Smooth muscle cell (in vitro differentiated cells): Measurements from ENCODE around the gene AGA. TPM values are rescaled to one million over a fixed set of nuclear protein-coding genes. Genes with fewer than 3 reads are reported as not detected.

Source experiments
- DNase-seq: peaks from one replicate; lab custom pipeline; 2025; ENCODE audit not compliant: unreplicated experiment; lab: John Stamatoyannopoulos, UW
- H2AFZ ChIP-seq: fragments of 200-600 bp; sonication (generic); 2 replicates; pipeline ENCODE4 v1.6.0; 2016; ENCODE audit warnings: antibody characterized with exemption, low read depth, mild to moderate bottlenecking
- H3F3A ChIP-seq: fragments of 200-600 bp; sonication (generic); 2 replicates; pipeline ENCODE4 v1.6.0; 2017; ENCODE audit warnings: antibody characterized with exemption, low read depth
- H3K27ac ChIP-seq: fragments of 200-600 bp; sonication (generic); 2 replicates; pipeline ENCODE4 v1.5.1; 2016; ENCODE audit warnings: low read depth, mild to moderate bottlenecking
- H3K27me3 ChIP-seq: fragments of 200-600 bp; sonication (generic); 2 replicates; pipeline ENCODE4 v1.6.1; 2016; ENCODE audit warnings: low read depth, mild to moderate bottlenecking
- H3K36me3 ChIP-seq: fragments of 200-600 bp; sonication (generic); 2 replicates; pipeline ENCODE4 v1.5.1; 2016; ENCODE audit warnings: low read depth
- H3K4me1 ChIP-seq: fragments of 200-600 bp; sonication (generic); 2 replicates; pipeline ENCODE4 v1.5.1; 2016; ENCODE audit warnings: low read depth
- H3K4me2 ChIP-seq: fragments of 200-600 bp; sonication (generic); 2 replicates; pipeline ENCODE4 v1.6.0; 2016; ENCODE audit warnings: mild to moderate bottlenecking
- H3K4me3 ChIP-seq: fragments of 200-600 bp; sonication (generic); 2 replicates; pipeline ENCODE4 v1.5.1; 2016; ENCODE audit warnings: mild to moderate bottlenecking
- H3K79me2 ChIP-seq: fragments of 200-600 bp; sonication (generic); 2 replicates; pipeline ENCODE4 v1.6.0; 2016; ENCODE audit warnings: low read depth, mild to moderate bottlenecking
- H3K9ac ChIP-seq: fragments of 200-600 bp; sonication (generic); 2 replicates; pipeline ENCODE4 v1.6.0; 2016; ENCODE audit warnings: low read depth
- H3K9me3 ChIP-seq: fragments of 200-600 bp; sonication (generic); replicated peaks from 2 replicates; pipeline ENCODE4 v1.5.1; 2016; ENCODE audit warnings: low read depth
- H4K20me1 ChIP-seq: fragments of 200-600 bp; sonication (generic); 2 replicates; pipeline ENCODE4 v1.6.0; 2016; ENCODE audit warnings: low read depth
- CTCF ChIP-seq: fragments of 200-600 bp; sonication (generic); IDR thresholded peaks from 2 replicates; pipeline ENCODE4 v1.5.1; 2017; ENCODE audit warnings: borderline replicate concordance, mild to moderate bottlenecking, antibody characterized with exemption; ENCODE audit not compliant: insufficient read depth, poor library complexity, severe bottlenecking
- WGBS: methylation state at CpG from one replicate; pipeline ENCODE4 v1.1.7; 2016; ENCODE audit warnings: low lambda C conversion rate; 5-methylcytosine and 5-hydroxymethylcytosine counted together
- polyA plus RNA-seq: library from polyadenylated mRNA; unstranded; fragments of >200 nt; fragmentation: Nextera tagmentation; extraction: Ambion mirVana; gene quantifications from 2 replicates; pipeline ENCODE4 v1.2.1, GENCODE V29; 2016
- total RNA-seq: library from RNA; depleted of rRNA; stranded (reverse); fragments of >200 nt; gene quantifications from 2 replicates; pipeline ENCODE4 v1.2.3, GENCODE V29; 2014

Gene AGA
- total and polyA plus RNA-seq, 2 experiments from 2014 or later = 16.4 to 23.4 TPM

DNA sequence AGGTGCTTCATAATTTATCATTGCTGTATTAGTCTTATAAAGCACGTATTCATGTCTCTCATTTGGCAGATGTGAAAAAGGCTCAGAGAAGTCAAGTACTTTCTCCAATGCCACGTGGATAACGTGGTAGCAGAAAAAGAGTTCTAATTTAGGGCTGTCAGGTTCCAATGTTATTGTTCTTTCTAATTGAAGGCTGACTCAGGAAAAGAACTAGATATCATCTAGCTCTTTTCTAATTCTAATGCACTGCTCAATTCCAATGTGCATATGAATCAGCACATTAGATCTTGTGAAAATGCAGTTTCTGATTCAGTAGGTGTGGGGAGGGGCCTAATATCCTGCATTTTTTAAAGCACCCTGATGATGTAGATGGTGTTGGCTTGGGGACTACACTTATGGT is 22.8 kb downstream of the AGA start:
- no peaks in the 10 kb centered on the region for H3F3A ChIP-seq
- H2AFZ ChIP-seq = no peak overlapping the region
- no peak overlapping the region for H3K4me3 ChIP-seq
- no peak for TF ChIP-seq CTCF
- H4K20me1 ChIP-seq = no peaks in the 10 kb centered on the region
- no peak for DNase-seq
- WGBS = 86% methylated on average over 3 of the region's 3 CpGs
- H3K79me2 ChIP-seq = no peaks in the 10 kb centered on the region
- no peaks in the 10 kb centered on the region for H3K27me3 ChIP-seq
- no peaks in the 10 kb centered on the region for H3K4me1 ChIP-seq
- no peak overlapping the region for H3K9ac ChIP-seq
- no peak overlapping the region for H3K27ac ChIP-seq
- H3K4me2 ChIP-seq = no peak overlapping the region
- no peaks in the 10 kb centered on the region for H3K36me3 ChIP-seq
- no peaks in the 10 kb centered on the region for H3K9me3 ChIP-seq

DNA sequence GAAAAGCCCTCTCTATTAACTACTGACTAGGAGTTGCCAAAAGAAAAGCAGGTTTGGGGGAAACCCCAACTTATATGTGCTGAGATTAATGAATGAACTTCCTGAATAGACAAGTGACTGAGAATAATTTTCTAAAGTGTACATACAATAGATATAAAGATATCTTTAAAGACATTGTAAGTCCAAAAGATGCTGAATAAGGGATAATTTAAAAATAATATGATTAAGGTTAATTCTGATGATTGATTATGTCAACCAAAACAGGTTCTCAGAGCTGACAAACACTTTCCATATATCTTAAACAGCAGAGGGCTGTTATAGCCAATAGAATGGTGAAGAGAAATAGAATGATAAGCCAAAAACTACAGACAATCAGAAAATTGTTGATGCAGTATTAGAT is 28.6 kb downstream of the AGA start:
- no peak for DNase-seq
- H4K20me1 ChIP-seq = no peaks in the 10 kb centered on the region
- no peaks in the 10 kb centered on the region for H3K9me3 ChIP-seq
- no peaks in the 10 kb centered on the region for H3K36me3 ChIP-seq
- H3K4me1 ChIP-seq = no peaks in the 10 kb centered on the region
- no peak overlapping the region for H3K4me3 ChIP-seq
- no peaks in the 10 kb centered on the region for H3K79me2 ChIP-seq
- H3K27ac ChIP-seq = no peak overlapping the region
- TF ChIP-seq CTCF = no peak
- H2AFZ ChIP-seq = no peak overlapping the region
- H3F3A ChIP-seq = no peaks in the 10 kb centered on the region
- no peaks in the 10 kb centered on the region for H3K27me3 ChIP-seq
- H3K4me2 ChIP-seq = no peak overlapping the region
- H3K9ac ChIP-seq = no peak overlapping the region

- Histone ChIP-seq H3F3A (no peaks in the 10 kb centered on the region), H3K4me2 (no peak overlapping the region), H3K27ac (no peak overlapping the region), H3K4me1 (no peaks in the 10 kb centered on the region), H3K36me3 (no peaks in the 10 kb centered on the region), H3K79me2 (no peaks in the 10 kb centered on the region), H3K9ac (no peak overlapping the region), H2AFZ (no peak overlapping the region), H3K9me3 (no peaks in the 10 kb centered on the region), H3K4me3 (no peak overlapping the region), H4K20me1 (no peaks in the 10 kb centered on the region), H3K27me3 (no peaks in the 10 kb centered on the region)
- TF ChIP-seq CTCF = no peak
- no peak for DNase-seq
- 75% methylated on average over 1 of the region's 1 CpG for WGBS
These were observed 29.2 kb downstream of the AGA start for GRCh38 chr4:177413076-177413475.

- Histone ChIP-seq H3K27ac (no peak overlapping the region), H4K20me1 (no peaks in the 10 kb centered on the region), H3K9ac (no peak overlapping the region), H3K27me3 (no peaks in the 10 kb centered on the region), H3F3A (no peaks in the 10 kb centered on the region), H3K4me3 (no peak overlapping the region), H3K9me3 (no peaks in the 10 kb centered on the region), H3K4me1 (no peaks in the 10 kb centered on the region), H3K4me2 (no peak overlapping the region), H3K36me3 (no peaks in the 10 kb centered on the region), H3K79me2 (no peaks in the 10 kb centered on the region), H2AFZ (no peak overlapping the region)
- TF ChIP-seq CTCF = no peak
- DNase-seq = no peak
- WGBS = 95% methylated on average over 5 of the region's 5 CpGs
These were observed 30.2 kb downstream of the AGA start for GRCh38 chr4:177411996-177412395.
